Measurements from ENCODE around the gene MED13L. TPM values are rescaled to one million over a fixed set of nuclear protein-coding genes. Genes with fewer than 3 reads are reported as not detected.

MED13L gene
- total RNA-seq = 52.6 and 108 TPM in 2 replicates

GRCh38 chr12:116277467-116278278 is at the start of gene MED13L:
Gene MED13L, minus strand, starts transcription at chr12:116277693. Its CDS starts 562 bp downstream, at chr12:116277131.

Measured in nasal cavity respiratory epithelium epithelial cell of viscerocranial mucosa (primary cell).